ENCODE data around the gene ETHE1. TPM values are rescaled to one million over a fixed set of nuclear protein-coding genes. Genes with fewer than 3 reads are reported as not detected.
A peak's percentile ranks its signal among the peaks of the same experiment; 100 is the strongest.

The ETHE1 gene
- polyA plus RNA-seq, 3 donors, result 71.2 to 135 (median 111) TPM

GRCh38 chr19:43546581-43546980 is 19.6 kb upstream of the ETHE1 start:
- no peak overlapping the region for H2AFZ ChIP-seq (ENCODE audit: insufficient read depth, low read depth, low read length, poor library complexity, severe bottlenecking)
- peaks cover 61 to 85% of the 10 kb centered on the region in 2 donors for H3K36me3 ChIP-seq (replicated peaks in 1 of 2; ENCODE audit: control insufficient read depth in 1 of 2, insufficient read depth in 2 of 2, low read length in 2 of 2)
- H3K27me3 ChIP-seq (ENCODE audit: control insufficient read depth in 2 of 2, insufficient read depth in 2 of 2, low read length in 2 of 2), result no peaks in the 10 kb centered on the region
- H3K4me2 ChIP-seq (replicated peaks; ENCODE audit: extremely low read depth, low read length, poor library complexity, severe bottlenecking), result no peak overlapping the region
- TF ChIP-seq, protein P1, sequence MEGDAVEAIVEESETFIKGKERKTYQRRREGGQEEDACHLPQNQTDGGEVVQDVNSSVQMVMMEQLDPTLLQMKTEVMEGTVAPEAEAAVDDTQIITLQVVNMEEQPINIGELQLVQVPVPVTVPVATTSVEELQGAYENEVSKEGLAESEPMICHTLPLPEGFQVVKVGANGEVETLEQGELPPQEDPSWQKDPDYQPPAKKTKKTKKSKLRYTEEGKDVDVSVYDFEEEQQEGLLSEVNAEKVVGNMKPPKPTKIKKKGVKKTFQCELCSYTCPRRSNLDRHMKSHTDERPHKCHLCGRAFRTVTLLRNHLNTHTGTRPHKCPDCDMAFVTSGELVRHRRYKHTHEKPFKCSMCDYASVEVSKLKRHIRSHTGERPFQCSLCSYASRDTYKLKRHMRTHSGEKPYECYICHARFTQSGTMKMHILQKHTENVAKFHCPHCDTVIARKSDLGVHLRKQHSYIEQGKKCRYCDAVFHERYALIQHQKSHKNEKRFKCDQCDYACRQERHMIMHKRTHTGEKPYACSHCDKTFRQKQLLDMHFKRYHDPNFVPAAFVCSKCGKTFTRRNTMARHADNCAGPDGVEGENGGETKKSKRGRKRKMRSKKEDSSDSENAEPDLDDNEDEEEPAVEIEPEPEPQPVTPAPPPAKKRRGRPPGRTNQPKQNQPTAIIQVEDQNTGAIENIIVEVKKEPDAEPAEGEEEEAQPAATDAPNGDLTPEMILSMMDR (IDR thresholded peaks at IDR 0.05), result no peak
- 94% methylated on average over 2 of the region's 3 CpGs for WGBS (ENCODE audit: insufficient coverage)
- H3K9me3 ChIP-seq (replicated peaks in 1 of 2; ENCODE audit: control insufficient read depth in 1 of 2, insufficient read depth in 1 of 2, low read length in 2 of 2), result no peaks in the 10 kb centered on the region
- no peaks in the 10 kb centered on the region for H3K79me2 ChIP-seq (ENCODE audit: insufficient read depth, low read length)
- H3K9me3 Mint-ChIP-seq, result no peaks in the 10 kb centered on the region
- no peaks in the 10 kb centered on the region for H3K4me1 Mint-ChIP-seq
- H3K27ac Mint-ChIP-seq, result peak overlapping the region in 1 of 7 donors; percentile 30
- no peak for DNase-seq
- no peaks in the 10 kb centered on the region for H4K20me1 ChIP-seq (ENCODE audit: insufficient read depth, low read length)
- intact Hi-C loops (cut with micrococcal nuclease), result no loop called here
- no peak overlapping the region for H3K4me3 Mint-ChIP-seq
- H3K27ac ChIP-seq (ENCODE audit: low read depth in 1 of 2, low read length in 2 of 2), result no peak overlapping the region
- H3K27me3 Mint-ChIP-seq (ENCODE audit: low read depth in 3 of 3), result peaks cover 0 to 2% (median 0%) of the 10 kb centered on the region in 3 donors
- H3K9ac ChIP-seq (ENCODE audit: insufficient read depth, low read length, poor library complexity, severe bottlenecking), result no peak overlapping the region
- H3K36me3 Mint-ChIP-seq, result peaks cover 64 to 90% of the 10 kb centered on the region in 2 donors
- no peaks in the 10 kb centered on the region for H3K4me1 ChIP-seq (ENCODE audit: control insufficient read depth in 1 of 2, insufficient read depth in 2 of 2, low read length in 2 of 2)
- H3K4me3 ChIP-seq (replicated peaks in 1 of 3; ENCODE audit: low read depth in 2 of 3, low read length in 3 of 3), result no peak overlapping the region

DNA sequence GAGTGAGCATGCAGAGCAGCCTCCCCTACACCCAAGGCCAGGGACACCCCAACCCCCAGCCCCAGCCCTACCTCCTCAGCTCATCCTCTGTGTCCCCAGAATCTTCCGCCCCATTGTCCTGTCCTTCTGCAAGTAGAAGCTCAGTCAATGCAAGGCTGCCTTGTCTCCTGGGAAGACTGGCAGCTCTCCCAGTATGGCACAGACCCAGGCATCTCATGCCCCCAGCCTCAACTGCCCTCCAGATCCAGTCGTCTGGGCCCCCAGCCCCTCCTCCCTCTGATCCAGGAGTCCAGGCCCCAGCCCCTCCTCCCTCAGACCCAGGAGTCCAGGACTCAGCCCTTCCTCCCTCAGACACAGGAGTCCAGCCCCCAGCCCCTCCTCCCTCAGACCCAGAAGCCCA is 19.0 kb upstream of the ETHE1 start:
- Mint-ChIP-seq H3K4me1 (no peaks in the 10 kb centered on the region), H3K27ac (peak overlapping the region in 2 of 7 donors; percentile 32 to 46), H3K36me3 (peaks cover 63 to 90% of the 10 kb centered on the region in 2 donors), H3K9me3 (no peaks in the 10 kb centered on the region), H3K4me3 (no peak overlapping the region), H3K27me3 (ENCODE audit: low read depth in 3 of 3) (peaks cover 0 to 2% (median 0%) of the 10 kb centered on the region in 3 donors)
- Histone ChIP-seq H3K36me3 (replicated peaks in 1 of 2; ENCODE audit: control insufficient read depth in 1 of 2, insufficient read depth in 2 of 2, low read length in 2 of 2) (peaks cover 58 to 85% of the 10 kb centered on the region in 2 donors), H2AFZ (ENCODE audit: insufficient read depth, low read depth, low read length, poor library complexity, severe bottlenecking) (no peak overlapping the region), H3K27me3 (ENCODE audit: control insufficient read depth in 2 of 2, insufficient read depth in 2 of 2, low read length in 2 of 2) (no peaks in the 10 kb centered on the region), H3K79me2 (ENCODE audit: insufficient read depth, low read length) (no peaks in the 10 kb centered on the region), H3K27ac (ENCODE audit: low read depth in 1 of 2, low read length in 2 of 2) (no peak overlapping the region), H3K4me2 (replicated peaks; ENCODE audit: extremely low read depth, low read length, poor library complexity, severe bottlenecking) (no peak overlapping the region), H4K20me1 (ENCODE audit: insufficient read depth, low read length) (no peaks in the 10 kb centered on the region), H3K4me1 (ENCODE audit: control insufficient read depth in 1 of 2, insufficient read depth in 2 of 2, low read length in 2 of 2) (no peaks in the 10 kb centered on the region), H3K9ac (ENCODE audit: insufficient read depth, low read length, poor library complexity, severe bottlenecking) (no peak overlapping the region), H3K9me3 (replicated peaks in 1 of 2; ENCODE audit: control insufficient read depth in 1 of 2, insufficient read depth in 1 of 2, low read length in 2 of 2) (no peaks in the 10 kb centered on the region), H3K4me3 (replicated peaks in 1 of 3; ENCODE audit: low read depth in 2 of 3, low read length in 3 of 3) (no peak overlapping the region)
- TF ChIP-seq, protein P1 (IDR thresholded peaks at IDR 0.05), result no peak
- intact Hi-C loops (cut with micrococcal nuclease), result no loop called here
- WGBS (ENCODE audit: insufficient coverage), result 96% methylated on average over 2 of the region's 2 CpGs
- no peak for DNase-seq

All from CD14-positive monocyte (primary cell).